Mucosa of descending colon (tissue), 3 donors: ENCODE data around the gene PCSK6. TPM values are rescaled to one million over a fixed set of nuclear protein-coding genes. Genes with fewer than 3 reads are reported as not detected.

Experiments
- ATAC-seq: fragments of 200-7000 bp; cut with Tn5 transposase; one replicate; pipeline ENCODE4 v1.9.1; 2020; ENCODE audit warnings: mild to moderate bottlenecking, moderate library complexity
- DNase-seq, 3 donors: peaks; one replicate each; pipeline ENCODE4 v3.0.0-alpha.2; 2020
- H3K36me3 ChIP-seq: fragments of 200-600 bp; one replicate; pipeline ENCODE4 v1.8.0; 2021; ENCODE audit warnings: low read depth, mild to moderate bottlenecking
- H3K4me1 ChIP-seq: fragments of 200-600 bp; one replicate; pipeline ENCODE4 v1.8.0; 2021; ENCODE audit warnings: low read depth, mild to moderate bottlenecking
- H3K4me3 ChIP-seq: fragments of 200-600 bp; one replicate; pipeline ENCODE4 v1.8.0; 2021; ENCODE audit warnings: mild to moderate bottlenecking
- H3K9me3 ChIP-seq: fragments of 200-600 bp; one replicate; pipeline ENCODE4 v1.8.0; 2021; ENCODE audit warnings: mild to moderate bottlenecking
- intact Hi-C, 2 donors: fragments of 100-400 bp; cut with DNase I in 1 of 2; cut with micrococcal nuclease in 1 of 2; formaldehyde crosslinking; loops; one replicate each; pipeline versions ENCODE4 v1.11.0 to v1.11.1; 2022; cut with DNase I, micrococcal nuclease
- total RNA-seq, 3 donors: library from RNA; stranded (reverse); fragmentation: NEBNext Ultra II Directional in 2 of 3; extraction: Animal tissue kit (Norgen Biotek cat#: 25700) in 2 of 3; gene quantifications; one replicate each; pipeline versions ENCODE4 v1.2.1 to v1.2.4, GENCODE V29; 2021 to 2023
- TF ChIP-seq, protein P1 (sequence below): fragments of 200-600 bp; IDR thresholded peaks from one replicate; pipeline ENCODE4 v1.8.0; 2022; ENCODE audit warnings: antibody characterized with exemption, mild to moderate bottlenecking
- donor health status: DM: no; HTN: no; CAD: no; lungs with moderate emphysema.
- donor health status: DM: no; HTN: no; CAD: no.
- donor health status: DM: no; HTN: yes; CAD: no.

Gene PCSK6
- total RNA-seq, 3 donors from 2014 or later = 21.3 to 58.4 (median 30.3) TPM

- TF ChIP-seq, protein P1, sequence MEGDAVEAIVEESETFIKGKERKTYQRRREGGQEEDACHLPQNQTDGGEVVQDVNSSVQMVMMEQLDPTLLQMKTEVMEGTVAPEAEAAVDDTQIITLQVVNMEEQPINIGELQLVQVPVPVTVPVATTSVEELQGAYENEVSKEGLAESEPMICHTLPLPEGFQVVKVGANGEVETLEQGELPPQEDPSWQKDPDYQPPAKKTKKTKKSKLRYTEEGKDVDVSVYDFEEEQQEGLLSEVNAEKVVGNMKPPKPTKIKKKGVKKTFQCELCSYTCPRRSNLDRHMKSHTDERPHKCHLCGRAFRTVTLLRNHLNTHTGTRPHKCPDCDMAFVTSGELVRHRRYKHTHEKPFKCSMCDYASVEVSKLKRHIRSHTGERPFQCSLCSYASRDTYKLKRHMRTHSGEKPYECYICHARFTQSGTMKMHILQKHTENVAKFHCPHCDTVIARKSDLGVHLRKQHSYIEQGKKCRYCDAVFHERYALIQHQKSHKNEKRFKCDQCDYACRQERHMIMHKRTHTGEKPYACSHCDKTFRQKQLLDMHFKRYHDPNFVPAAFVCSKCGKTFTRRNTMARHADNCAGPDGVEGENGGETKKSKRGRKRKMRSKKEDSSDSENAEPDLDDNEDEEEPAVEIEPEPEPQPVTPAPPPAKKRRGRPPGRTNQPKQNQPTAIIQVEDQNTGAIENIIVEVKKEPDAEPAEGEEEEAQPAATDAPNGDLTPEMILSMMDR = no peak
- H3K4me3 ChIP-seq = no peak overlapping the region
- ATAC-seq (peak; percentile 56), DNase-seq (peak in 2 of 3 donors; percentile 44 to 50)
- H3K4me1 ChIP-seq = peaks cover 3% of the 10 kb centered on the region
- H3K9me3 ChIP-seq = no peaks in the 10 kb centered on the region
- intact Hi-C loops = no loop called here
- no peaks in the 10 kb centered on the region for H3K36me3 ChIP-seq
These were observed 168.9 kb downstream of the PCSK6 start for GRCh38 chr15:101320501-101321052.

DNA sequence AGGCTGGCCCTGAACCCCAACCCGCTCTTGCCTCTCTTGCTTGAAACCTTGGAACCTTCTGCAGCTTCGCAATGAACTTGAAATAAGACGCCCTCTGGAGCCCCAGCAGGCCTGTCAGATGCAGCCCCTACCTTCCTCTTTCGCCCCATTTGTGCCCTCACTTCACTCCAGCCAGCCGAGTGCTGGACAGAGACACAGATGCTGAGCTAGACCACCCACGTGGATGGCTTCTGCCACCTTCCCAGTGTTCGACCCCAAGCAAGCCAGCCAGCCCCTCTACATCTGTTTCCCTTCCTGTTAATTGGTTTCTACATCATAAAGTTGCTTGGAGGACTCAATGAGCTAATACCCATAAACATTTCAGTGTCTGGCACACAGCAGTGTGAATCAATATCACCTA, 170.7 kb downstream of the PCSK6 start:
- no peaks in the 10 kb centered on the region for H3K9me3 ChIP-seq
- no peaks in the 10 kb centered on the region for H3K4me1 ChIP-seq
- H3K36me3 ChIP-seq = no peaks in the 10 kb centered on the region
- TF ChIP-seq, protein P1 = no peak
- no peak for ATAC-seq
- no peak for DNase-seq
- H3K4me3 ChIP-seq = no peak overlapping the region
- intact Hi-C loops = no loop called here

GRCh38 chr15:101318147-101318819, 171.2 kb downstream of the PCSK6 start:
- H3K4me3 ChIP-seq = no peak overlapping the region
- intact Hi-C loops = no loop called here
- TF ChIP-seq, protein P1 = no peak
- H3K9me3 ChIP-seq = no peaks in the 10 kb centered on the region
- no peaks in the 10 kb centered on the region for H3K36me3 ChIP-seq
- no peak for DNase-seq
- H3K4me1 ChIP-seq = no peaks in the 10 kb centered on the region
- ATAC-seq = no peak

DNA sequence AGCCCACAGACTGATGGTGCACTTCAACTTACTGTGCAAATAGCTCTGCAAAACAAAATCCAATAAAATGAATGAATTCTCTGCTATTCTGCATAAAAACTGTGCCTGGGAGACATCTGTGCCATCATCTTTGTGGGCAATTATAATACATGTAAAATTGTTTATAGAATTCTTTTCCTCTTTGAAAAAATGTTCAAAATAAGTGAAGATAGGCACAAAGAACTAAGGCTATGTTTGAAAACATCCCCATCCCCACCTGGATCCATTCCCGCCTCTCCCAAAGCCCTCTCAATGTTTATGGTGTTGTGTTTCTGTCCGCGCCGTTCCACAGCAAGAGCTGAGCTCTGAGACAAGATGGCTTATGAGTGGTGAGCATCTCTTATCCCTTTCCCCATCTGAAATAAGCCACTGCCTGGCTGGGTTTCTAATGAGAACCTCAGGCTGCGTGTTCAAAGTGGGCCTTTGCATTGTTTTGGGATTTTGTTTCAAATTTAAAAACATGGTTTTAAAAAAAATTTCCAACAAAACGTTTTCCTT, 172.1 kb downstream of the PCSK6 start:
- DNase-seq = no peak
- Histone ChIP-seq H3K4me1 (no peaks in the 10 kb centered on the region), H3K36me3 (no peaks in the 10 kb centered on the region), H3K9me3 (no peaks in the 10 kb centered on the region), H3K4me3 (no peak overlapping the region)
- intact Hi-C loops = no loop called here
- ATAC-seq = no peak
- TF ChIP-seq, protein P1 = no peak

DNA sequence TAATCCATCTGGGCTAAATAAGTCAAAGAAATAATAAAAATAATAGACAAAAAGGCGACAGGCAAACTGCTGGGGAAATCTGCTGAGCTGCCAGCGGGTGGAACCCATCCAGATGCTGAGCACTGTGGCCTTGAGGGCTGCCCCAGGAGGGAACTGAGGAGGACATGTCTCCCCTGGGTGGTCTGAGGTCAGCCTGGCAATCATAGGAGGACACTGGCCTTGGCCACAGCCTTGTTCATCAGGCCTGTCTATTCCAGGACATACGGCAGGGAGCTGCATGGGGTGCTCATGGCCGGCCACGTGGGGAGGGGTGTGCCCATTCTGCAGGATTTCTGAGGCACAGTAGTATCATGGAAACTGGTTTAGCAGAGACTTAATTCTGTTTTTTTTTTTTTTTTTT, 173.0 kb downstream of the PCSK6 start:
- Histone ChIP-seq H3K36me3 (no peaks in the 10 kb centered on the region), H3K4me1 (no peaks in the 10 kb centered on the region), H3K4me3 (no peak overlapping the region), H3K9me3 (no peaks in the 10 kb centered on the region)
- ATAC-seq (no peak), DNase-seq (no peak)
- TF ChIP-seq, protein P1 = no peak
- intact Hi-C loops = no loop called here
